HG03196 (cell line): ENCODE measurements around the gene BBS10.
"Not testable (repeated sequence)": the region's sequence is repeated elsewhere in the genome, so short reads cannot be mapped to it uniquely, and the experiment has no call there.

Experiments
- ATAC-seq: cut with Tn5 transposase; IDR thresholded peaks from one replicate; pipeline ENCODE4 v1.9.1; 2021; ENCODE audit not compliant: unreplicated experiment

Gene BBS10

DNA sequence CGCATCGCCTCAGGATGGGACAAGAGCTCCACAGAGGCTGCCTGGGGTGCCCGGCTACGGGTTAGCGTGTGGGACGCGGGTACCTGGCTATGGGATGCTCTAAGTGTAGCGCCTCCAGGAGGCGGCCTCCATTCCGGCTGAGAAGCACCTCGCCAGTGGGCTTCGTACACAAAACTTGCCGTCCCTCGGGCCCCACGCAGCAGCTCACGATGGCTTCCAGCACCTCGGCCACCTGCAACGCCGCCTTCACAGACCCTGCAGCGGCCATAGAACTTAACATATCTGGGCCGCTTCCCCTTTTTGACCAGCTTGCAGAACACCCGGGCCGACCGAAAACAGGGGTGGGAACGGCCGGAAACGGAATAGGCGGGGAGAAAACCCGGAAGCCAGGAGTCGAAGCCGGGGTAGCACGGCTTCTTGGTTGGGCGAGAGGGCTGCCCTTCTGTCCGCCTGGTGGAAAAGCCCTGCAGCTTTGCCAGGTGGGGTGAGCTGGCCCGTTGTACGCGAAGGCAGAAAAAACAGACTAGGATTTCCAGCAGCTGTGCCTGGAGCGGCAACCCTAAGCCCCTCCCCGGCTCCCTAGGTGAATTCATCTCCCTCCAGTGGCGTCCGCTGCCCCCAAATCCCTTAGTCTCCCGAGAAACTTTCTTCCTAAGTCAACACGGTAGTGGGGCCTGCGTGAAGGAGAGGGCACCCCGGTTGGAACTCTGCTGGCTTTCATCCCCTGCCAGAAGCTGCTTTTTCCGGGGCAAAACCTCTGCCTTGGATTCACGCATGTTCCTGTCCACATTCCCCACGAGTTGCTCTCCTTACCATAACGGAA lies at the start of gene BBS10:
BBS10 (minus strand) TSS at position 337 of the 823 bp plus-strand sequence; CDS start at position 280, 57 bp downstream.
- ATAC-seq = peak; percentile 97

DNA sequence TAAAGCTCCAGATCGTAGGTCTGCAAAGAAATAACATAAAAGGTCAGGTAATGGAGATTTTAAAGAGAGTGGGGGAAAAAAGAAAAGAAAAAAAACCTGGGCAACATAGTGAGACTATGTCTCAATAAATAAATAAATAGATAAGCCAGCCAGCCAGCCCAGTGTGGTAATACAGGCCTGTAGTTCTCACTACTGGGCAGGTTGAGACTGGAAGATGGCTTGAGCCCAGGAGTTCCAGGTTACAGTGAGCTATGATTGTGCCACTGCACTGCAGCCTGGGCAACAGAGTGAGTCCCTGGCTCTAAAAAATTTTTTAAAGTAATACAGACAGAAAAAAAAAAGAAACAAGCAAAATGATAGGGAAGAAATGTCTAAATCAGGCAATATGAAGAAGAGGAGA lies 43.2 kb upstream of the BBS10 start:
- no peak for ATAC-seq

DNA sequence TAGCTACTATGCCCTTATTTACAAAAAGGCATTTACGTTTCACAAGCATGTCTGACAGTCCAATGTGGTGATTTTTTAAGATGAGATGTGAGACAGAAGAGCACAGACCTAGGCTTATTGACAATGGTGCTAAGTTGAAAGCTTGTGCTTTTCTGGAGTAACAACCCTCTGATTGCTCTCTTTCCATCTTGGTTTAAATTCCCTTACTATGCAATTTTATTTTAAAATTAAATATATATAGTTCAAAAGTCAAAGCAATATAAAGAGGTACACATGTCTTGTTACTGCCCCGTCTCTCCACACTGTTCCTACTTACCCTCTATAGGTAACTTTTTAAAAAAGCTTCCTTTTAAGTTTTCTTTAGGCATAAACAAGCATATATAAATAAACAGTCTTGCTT lies 39.4 kb upstream of the BBS10 start:
- no peak for ATAC-seq

DNA sequence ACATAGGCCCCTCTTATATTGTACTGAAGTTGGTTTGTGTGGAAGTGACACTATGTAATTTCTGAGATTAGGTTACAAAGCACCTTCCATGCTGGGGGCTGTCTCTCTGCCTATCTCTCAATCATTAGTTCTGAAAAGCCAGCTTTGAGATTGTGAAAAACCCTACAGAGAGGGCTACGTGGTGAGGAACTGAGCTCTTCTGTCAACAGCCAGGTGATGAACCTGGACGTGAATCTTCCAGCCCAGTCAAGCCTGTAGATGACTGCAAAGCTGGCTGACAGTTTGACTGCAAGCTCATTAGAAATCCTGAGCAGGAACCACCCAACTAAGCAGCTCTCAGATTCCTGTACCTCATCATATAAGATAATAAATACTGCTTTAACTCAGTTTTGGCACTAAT lies 36.3 kb upstream of the BBS10 start:
- no peak for ATAC-seq

DNA sequence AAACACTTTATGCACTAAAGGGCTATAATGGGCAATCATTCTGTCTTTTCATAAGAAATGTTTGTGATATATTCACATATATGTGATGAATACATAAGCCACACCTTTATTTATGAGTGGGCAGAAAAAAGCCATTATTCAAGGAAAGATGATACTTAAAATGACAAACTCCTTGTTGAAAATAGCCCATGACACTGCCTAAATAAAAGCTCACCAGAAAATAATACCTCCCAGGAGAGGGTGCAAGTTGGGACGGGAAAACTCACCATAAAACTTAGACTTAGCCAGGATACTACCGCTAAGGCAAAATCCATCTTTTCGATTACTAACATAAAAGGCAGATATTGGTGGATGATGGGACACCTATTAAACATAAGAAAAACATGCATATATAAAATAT lies 35.8 kb upstream of the BBS10 start:
- no peak for ATAC-seq

DNA sequence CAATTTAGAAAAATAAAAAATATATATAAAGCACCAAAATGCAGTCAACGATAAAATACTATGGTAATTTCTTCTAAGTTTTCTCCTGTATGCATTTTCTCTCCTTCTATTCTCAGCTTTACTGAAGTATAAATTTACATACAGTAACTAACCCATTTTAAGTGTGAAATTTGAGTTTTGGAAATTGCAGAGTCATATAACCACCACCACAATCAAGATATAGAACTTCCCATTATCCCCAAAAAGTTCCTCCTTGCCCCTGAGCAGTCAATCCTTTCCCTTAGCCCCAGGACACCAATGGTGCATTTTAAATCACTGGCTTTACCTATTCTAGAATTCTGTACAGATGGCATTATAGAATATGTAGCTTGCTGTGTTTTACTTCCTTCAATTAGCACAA lies 31.0 kb upstream of the BBS10 start:
- no peak for ATAC-seq

DNA sequence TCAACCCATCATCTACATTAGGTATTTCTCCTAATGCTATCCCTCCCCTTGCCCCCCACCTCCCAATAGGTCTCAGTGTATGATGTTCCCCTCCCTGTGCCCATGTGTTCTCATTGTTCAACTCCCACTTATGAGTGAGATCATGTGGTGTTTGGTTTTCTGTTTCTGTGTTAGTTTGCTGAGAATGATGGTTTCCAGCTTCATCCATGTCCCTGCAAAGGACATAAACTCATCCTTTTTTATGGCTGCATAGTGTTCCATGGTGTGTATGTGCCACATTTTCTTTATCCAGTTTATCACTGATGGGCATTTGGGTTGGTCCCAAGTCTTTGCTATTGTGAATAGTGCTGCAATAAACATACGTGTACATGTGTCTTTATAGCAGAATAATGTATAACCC lies 28.7 kb upstream of the BBS10 start:
- ATAC-seq = not testable (repeated sequence)

DNA sequence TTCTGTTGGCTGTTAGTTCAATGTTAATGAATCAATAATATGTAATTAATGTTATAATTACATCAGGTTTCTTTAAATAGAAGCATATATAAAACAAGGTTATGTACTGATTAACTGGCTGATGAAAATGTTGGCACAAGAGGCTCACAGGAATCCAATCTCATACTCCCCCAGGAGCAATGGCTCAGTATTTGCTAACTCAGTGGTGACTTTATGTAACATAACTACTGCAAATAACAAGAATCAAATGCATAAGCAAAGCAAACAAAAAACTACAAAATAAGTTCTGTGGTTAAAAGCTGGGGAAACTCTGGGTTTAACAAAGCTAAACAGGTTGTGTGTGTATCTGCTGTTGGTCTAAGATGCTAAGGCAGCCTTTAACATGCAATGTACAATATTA lies 27.7 kb upstream of the BBS10 start:
- no peak for ATAC-seq

DNA sequence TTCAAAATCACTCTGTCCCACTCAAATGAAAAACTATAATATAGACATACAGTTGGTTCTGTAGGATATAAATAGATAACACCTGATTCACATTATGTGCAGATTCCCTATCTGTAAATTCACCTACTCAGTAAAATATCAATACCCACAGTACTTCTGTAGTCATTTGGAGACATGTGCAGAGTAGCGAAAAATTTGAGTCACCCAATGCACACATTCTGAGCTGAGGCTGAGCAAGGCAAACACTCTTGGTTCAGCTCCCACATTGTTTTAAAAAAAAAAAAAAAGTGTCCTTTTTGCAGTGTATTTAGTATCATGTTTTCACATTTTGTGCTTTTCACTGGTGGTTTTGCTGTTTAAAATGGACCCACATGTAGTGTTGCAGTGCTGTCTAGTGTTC lies 27.3 kb upstream of the BBS10 start:
- no peak for ATAC-seq

DNA sequence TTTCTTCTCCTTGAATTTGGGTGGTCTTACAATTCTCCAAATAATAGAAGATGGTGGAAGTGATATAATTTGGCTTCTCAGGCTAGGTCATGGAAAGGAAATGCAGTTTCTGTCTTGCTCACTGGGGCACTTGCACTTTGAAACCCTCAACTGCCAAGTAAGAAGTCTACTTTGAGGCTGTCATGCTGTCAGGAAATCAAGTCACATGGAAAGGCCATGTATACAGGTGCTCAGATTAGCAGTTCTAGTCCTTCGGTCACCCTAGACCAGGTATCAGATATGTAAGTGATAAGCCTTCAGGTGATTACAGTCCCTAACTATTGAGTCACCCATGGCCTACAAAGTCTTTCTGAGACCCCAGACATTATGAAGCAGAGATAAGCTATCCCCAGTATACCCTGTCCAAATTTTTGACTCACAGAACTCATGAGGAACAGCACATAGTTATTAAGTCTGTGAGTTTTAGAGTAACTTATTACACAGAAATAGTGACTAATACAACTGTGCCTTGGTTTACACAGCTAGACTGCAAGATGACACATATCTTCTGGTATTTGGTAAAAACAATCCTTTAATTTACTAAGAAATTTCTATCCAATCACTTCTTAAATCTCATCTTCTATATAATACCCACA lies 26.3 kb upstream of the BBS10 start:
- ATAC-seq = no peak

DNA sequence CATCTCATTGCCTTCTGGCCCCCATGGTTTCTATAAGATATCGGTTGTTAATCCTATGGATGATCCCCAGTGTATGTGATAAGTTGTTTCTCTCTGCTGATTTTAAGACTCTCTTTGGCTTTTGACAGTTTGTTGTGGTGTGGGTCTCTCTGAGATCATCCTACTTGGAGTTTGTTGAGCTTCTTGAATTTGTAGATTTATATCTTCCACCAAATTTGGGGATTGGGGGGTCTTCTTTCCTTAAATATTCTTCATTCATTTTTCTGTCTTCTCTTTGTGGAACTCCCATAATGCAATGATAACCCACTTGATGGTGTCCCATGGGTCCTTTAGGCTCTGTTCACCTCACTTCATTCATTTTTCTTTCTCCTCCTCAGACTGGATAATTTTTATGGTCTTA lies 20.0 kb upstream of the BBS10 start:
- no peak for ATAC-seq

DNA sequence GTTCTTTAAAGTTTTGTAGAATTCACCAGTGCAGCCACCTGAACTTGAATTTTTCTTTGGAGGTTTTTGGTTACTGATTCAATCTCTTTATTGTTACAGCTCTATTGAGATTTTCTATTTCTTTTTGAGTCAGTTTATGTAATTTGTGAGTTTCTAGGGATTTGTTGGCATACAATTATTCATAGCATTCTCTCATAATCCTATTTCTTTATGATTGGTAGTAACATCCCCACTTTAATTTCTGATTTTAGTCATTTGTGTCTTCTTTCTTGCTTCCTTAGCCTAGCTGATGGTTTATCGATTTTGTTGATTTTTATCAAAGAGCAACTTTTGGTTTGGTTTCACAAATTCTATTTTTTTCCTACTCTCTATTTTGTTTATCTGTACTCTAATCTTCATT lies 17.9 kb upstream of the BBS10 start:
- ATAC-seq = no peak

DNA sequence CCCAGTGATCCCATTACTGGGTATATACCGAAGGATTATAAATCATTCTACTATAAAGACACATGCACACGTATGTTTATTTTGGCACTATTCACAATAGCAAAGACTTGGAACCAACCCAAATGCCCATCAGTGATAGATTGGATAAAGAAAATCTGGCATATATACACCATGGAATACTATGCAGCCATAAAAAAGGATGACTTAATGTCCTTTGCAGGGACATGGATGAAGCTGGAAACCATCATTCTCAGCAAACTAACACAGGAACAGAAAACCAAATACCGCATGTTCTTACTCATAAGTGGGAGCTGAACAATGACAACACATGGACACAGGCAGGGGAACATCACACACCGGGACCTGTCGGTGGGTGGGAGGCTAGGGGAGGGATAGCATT lies 15.9 kb upstream of the BBS10 start:
- ATAC-seq = not testable (repeated sequence)

DNA sequence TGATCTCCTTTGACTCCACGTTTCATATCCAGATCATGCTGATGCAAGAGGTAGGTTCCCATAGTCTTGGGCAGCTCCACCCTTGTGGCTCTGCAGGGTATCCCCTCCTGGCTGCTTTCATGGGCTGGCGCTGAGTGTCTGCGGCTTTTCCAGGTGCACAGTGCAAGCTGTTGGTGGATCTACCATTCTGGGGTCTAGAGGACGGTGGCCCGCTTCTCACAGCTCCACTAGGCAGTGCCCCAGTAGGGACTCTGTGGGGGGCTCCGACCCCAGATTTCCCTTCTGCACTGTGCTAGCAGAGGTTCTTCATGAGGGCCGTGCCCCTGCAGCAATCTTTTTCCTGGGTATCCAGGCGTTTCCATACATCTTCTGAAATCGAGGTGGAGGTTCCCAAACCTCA lies 12.1 kb upstream of the BBS10 start:
- ATAC-seq = no peak

DNA sequence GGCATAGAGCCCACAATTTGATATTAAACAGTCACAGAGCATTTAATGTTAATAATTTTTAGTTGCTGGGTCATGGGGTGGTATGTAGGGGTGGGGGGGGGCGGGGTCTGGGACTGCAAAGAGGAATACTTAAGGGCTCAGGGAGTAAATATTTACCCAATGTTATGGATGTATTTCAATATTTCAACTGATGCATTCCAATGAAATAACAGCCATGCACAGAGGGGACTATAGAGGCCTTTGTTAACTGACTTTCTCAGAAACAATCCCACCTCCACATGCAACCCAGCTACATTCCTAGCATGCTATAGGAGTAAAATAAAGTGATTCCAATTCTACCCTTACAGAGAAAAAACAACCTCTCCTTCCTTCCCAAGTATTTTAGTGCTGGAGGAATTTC lies 7.9 kb upstream of the BBS10 start:
- no peak for ATAC-seq

DNA sequence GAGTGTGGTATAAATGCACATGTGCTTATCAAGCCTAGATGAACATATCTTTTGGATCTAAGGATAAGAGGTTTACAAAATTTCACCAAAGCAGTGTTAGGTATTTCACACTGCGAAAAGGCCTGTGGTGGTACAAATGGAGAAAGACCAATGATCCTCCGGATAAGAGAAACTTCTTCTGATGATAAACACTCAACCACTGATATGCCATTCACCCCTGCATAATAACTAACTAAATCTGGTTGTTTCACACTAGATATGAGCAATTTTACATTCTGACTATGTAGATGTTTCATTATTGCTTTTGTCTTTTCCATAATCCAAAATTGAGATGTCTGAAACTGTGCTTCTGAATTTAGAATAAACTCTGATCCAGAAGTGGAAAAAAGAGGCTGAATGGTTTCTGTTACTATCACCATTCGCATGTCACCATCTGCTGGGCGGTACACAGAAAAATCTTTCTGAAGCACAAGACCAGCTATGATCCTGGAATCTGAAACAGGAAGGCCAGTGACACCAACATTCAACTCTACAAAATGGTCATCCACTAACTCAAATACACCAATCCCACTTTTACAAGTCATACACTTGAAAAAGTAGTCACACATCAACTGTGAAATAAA lies 1.3 kb downstream of the BBS10 start:
- ATAC-seq = no peak

DNA sequence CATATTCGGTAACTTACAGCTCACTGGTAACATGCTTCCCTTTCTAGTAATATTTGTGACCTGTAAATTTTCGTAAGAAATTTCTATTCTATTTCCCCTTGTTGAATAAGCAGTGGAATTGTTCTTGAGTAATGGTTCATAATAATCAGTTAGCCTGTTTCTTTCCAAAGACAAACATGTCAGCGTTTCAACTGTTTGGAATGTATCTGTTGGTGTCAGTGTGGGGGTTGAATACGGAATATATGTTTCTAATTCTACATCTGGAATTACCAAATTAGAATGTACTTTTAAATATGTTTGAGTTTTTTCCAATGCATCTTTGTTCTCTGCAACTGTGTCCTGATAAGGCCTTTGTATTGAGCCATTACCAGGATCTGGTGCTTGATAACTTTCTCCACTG lies 2.0 kb downstream of the BBS10 start:
- no peak for ATAC-seq

DNA sequence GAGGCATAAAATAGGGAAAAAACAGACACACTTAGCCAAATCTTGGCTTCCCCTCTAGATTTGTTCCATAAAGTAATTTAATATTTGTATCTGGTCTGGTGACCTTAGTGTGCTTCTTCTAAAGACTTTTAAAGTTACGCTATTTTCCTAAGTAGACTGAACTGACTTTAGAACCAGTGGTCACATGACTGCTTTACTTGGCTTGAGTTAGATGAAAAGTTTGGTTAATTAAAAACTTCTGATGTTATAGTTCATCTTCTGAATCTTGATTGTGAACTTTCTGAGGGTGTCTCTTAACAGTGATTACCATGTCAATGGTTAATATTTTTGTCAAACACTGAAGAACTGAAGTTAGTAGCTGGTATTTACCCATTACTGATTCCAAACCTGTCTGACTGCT lies 2.6 kb downstream of the BBS10 start:
- ATAC-seq = no peak

DNA sequence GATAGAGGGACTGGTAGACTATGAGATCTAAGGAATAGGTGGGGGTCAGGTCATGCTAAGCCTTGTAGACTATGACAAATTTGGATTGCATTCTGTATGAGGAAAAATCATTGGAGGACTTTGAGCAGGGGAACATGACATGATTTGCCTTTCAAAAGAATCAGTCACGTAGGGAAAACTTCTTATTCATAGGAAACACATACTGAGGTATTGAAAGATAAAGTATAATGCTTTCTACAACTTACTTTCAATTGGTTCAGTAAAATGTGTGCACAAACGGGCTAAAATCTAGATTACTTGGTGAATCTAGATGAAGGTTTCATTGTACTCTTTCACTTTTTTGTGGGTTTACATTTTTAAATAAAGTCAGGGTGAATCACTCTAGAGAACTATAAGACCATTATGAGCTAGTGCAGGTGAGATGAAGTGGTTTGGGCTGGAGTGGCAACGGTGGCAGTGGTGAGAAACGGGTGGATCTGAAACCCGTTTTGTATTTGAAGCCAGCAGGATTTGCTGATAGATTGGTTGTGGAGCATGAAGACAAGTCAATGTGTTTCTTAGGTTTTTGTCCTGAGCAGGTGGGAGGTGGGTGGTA lies 6.7 kb downstream of the BBS10 start:
- ATAC-seq = no peak

DNA sequence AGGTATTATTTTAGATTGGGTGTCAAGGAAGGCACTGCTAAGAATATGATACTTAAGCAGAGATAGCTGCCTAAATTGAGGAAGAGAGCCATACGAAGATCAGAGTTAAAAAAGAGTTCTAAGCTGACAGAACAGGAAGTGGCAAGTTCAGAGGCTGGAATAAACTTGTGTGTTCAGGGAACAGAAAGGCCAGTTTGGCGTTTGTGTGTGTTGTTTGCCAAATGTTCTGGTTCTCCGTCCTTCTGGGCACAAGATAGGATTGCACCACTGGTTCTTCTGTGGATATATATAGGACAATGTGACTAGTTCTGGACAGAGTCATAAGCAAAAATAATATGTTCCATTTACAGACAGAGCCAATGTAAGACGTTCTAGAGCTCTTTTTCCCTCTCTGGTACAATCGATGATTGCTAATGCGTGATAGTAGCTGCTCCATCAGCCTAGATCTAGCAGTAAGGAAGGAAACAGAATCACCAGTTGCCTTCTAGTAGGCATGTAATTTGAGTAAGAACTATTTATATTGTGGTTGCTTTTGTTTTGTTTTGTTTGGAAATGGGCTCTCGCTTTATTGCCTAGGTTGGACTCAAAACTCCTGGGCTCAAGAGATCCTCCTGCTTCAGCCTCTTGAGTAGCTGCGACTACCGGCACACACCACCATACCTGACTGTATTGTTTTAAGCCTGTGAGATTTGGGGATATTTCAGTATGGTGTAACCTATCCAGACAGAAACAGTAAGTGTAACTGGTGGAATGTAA lies 7.4 kb downstream of the BBS10 start:
- no peak for ATAC-seq

DNA sequence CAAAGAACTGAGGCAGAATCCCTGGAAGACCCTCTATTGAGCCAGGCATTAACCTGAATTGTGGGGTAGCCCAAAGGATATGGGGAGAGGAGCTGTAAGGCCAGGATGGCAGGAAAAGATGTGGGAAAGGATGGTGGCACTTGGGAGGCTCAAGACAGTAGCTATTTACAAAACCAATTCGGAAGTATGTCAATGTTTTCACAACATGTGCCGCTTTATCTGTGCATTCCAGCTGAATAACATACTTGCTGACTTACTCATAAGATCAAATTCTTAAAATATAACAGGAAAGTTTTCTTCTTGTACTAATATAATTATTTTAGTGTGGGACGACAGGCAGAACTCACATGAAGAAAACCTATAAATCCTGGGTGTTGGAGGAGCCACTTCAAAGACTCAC lies 10.6 kb downstream of the BBS10 start:
- no peak for ATAC-seq
